H1 (cell line): ENCODE measurements around the gene REPS2. TPM values are rescaled to one million over a fixed set of nuclear protein-coding genes. Genes with fewer than 3 reads are reported as not detected.

Source experiments
- GABPA ChIP-seq: IDR thresholded peaks from 2 replicates; pipeline ENCODE4 v1.6.1; 2011; ENCODE audit warnings: mild to moderate bottlenecking, low read length, moderate library complexity, borderline replicate concordance; ENCODE audit not compliant: insufficient read depth
- JUN ChIP-seq: IDR thresholded peaks from 2 replicates; pipeline ENCODE4 v1.6.1; 2011; ENCODE audit warnings: low read depth, mild to moderate bottlenecking, improper control_type of control experiment, low read length
- MAX ChIP-seq: IDR thresholded peaks from 2 replicates; pipeline ENCODE4 v1.6.1; 2012; ENCODE audit warnings: inconsistent platforms
- RBBP5 ChIP-seq: IDR thresholded peaks from 2 replicates; pipeline ENCODE4 v1.7.1; 2012; ENCODE audit warnings: low read depth, mild to moderate bottlenecking, inconsistent platforms, low read length, moderate library complexity, borderline replicate concordance
- RXRA ChIP-seq: IDR thresholded peaks from 2 replicates; pipeline ENCODE4 v1.6.1; 2011; ENCODE audit warnings: low read depth, mild to moderate bottlenecking, low read length, moderate library complexity; ENCODE audit not compliant: insufficient read depth
- SAP30 ChIP-seq: fragments of 300-600 bp; sonication (generic); IDR thresholded peaks from 2 replicates; pipeline ENCODE4 v1.7.1; 2012; ENCODE audit warnings: low read length, moderate library complexity, mild to moderate bottlenecking, inconsistent platforms; ENCODE audit not compliant: insufficient read depth, insufficient replicate concordance
- ZNF274 ChIP-seq: IDR thresholded peaks from 2 replicates; pipeline ENCODE4 v1.7.0; 2012; ENCODE audit warnings: low read length, borderline replicate concordance; ENCODE audit errors: extremely low read depth
- polyA plus RNA-seq, 7 experiments: library from polyadenylated mRNA; depleted of rRNA in 3 of 7; stranded (reverse) in 5 of 7; unstranded in 2 of 7; fragments of >200 nt in 5 of 7; fragments of 200-250 nt in 2 of 7; gene quantifications; 1 replicate in 5 of 7; 2 replicates in 1 of 7; 4 replicates in 1 of 7; pipeline versions ENCODE4 v1.2.1 to v1.2.3, GENCODE V29; 2011 to 2013; ENCODE audit warnings: missing spikeins in 2 of 7, mixed read lengths in 2 of 7
- total RNA-seq: library from RNA; stranded (reverse); fragmentation: NEBNext Ultra II Directional; extraction: Animal tissue kit (Norgen Biotek cat#: 25700); gene quantifications from 2 replicates; pipeline ENCODE4 v1.2.1, GENCODE V29; 2021
- TF ChIP-seq, protein P1 (sequence below): fragments of 300-600 bp; sonication (generic); IDR thresholded peaks from 2 replicates; pipeline ENCODE4 v1.7.1; 2012; ENCODE audit warnings: low read length, moderate library complexity, mild to moderate bottlenecking, inconsistent platforms; ENCODE audit not compliant: insufficient replicate concordance

REPS2 gene
- total and polyA plus RNA-seq, 2 of the 8 experiments (the other 6 are each of a cell fraction or from before 2014, with no cell fraction given): 0.79 to 4.3 TPM

DNA sequence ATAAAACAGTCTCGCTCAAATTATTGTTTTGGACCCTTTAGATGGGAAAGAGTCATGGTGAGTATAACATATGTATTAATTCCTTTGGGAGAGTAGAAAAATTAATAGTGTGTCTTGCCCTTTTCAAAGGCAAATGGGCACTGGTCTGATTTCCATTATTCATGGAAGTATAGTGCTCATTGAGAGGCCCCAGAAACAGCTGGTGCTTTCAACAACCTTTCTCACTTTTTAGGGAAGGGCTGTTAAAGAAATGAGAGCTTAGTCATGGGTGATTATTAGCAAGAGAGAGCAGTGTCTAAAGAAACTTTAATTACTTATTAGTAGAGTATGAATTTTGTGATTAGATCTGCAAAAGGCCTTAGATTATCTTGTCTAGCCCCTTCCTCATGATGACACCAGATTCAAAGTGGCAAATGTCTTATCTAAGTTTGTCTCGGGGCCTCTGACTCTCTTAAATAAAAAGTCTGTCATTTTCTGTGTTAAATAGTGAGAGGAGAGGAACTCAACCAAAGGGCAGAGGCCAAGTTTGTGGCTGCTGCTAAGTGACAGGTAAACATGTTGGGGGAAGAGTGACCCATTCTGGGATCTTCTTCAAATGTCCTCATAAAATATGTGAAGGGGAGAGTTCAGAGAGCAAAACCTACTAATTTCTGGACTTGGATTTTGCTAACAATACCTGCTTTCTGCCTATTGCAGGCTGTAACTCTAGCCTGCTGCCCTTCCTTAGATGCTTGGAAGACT, 110.6 kb downstream of the REPS2 start (continued):
- TF ChIP-seq, protein P1, sequence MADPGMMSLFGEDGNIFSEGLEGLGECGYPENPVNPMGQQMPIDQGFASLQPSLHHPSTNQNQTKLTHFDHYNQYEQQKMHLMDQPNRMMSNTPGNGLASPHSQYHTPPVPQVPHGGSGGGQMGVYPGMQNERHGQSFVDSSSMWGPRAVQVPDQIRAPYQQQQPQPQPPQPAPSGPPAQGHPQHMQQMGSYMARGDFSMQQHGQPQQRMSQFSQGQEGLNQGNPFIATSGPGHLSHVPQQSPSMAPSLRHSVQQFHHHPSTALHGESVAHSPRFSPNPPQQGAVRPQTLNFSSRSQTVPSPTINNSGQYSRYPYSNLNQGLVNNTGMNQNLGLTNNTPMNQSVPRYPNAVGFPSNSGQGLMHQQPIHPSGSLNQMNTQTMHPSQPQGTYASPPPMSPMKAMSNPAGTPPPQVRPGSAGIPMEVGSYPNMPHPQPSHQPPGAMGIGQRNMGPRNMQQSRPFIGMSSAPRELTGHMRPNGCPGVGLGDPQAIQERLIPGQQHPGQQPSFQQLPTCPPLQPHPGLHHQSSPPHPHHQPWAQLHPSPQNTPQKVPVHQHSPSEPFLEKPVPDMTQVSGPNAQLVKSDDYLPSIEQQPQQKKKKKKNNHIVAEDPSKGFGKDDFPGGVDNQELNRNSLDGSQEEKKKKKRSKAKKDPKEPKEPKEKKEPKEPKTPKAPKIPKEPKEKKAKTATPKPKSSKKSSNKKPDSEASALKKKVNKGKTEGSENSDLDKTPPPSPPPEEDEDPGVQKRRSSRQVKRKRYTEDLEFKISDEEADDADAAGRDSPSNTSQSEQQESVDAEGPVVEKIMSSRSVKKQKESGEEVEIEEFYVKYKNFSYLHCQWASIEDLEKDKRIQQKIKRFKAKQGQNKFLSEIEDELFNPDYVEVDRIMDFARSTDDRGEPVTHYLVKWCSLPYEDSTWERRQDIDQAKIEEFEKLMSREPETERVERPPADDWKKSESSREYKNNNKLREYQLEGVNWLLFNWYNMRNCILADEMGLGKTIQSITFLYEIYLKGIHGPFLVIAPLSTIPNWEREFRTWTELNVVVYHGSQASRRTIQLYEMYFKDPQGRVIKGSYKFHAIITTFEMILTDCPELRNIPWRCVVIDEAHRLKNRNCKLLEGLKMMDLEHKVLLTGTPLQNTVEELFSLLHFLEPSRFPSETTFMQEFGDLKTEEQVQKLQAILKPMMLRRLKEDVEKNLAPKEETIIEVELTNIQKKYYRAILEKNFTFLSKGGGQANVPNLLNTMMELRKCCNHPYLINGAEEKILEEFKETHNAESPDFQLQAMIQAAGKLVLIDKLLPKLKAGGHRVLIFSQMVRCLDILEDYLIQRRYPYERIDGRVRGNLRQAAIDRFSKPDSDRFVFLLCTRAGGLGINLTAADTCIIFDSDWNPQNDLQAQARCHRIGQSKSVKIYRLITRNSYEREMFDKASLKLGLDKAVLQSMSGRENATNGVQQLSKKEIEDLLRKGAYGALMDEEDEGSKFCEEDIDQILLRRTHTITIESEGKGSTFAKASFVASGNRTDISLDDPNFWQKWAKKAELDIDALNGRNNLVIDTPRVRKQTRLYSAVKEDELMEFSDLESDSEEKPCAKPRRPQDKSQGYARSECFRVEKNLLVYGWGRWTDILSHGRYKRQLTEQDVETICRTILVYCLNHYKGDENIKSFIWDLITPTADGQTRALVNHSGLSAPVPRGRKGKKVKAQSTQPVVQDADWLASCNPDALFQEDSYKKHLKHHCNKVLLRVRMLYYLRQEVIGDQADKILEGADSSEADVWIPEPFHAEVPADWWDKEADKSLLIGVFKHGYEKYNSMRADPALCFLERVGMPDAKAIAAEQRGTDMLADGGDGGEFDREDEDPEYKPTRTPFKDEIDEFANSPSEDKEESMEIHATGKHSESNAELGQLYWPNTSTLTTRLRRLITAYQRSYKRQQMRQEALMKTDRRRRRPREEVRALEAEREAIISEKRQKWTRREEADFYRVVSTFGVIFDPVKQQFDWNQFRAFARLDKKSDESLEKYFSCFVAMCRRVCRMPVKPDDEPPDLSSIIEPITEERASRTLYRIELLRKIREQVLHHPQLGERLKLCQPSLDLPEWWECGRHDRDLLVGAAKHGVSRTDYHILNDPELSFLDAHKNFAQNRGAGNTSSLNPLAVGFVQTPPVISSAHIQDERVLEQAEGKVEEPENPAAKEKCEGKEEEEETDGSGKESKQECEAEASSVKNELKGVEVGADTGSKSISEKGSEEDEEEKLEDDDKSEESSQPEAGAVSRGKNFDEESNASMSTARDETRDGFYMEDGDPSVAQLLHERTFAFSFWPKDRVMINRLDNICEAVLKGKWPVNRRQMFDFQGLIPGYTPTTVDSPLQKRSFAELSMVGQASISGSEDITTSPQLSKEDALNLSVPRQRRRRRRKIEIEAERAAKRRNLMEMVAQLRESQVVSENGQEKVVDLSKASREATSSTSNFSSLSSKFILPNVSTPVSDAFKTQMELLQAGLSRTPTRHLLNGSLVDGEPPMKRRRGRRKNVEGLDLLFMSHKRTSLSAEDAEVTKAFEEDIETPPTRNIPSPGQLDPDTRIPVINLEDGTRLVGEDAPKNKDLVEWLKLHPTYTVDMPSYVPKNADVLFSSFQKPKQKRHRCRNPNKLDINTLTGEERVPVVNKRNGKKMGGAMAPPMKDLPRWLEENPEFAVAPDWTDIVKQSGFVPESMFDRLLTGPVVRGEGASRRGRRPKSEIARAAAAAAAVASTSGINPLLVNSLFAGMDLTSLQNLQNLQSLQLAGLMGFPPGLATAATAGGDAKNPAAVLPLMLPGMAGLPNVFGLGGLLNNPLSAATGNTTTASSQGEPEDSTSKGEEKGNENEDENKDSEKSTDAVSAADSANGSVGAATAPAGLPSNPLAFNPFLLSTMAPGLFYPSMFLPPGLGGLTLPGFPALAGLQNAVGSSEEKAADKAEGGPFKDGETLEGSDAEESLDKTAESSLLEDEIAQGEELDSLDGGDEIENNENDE: no peak
- TF ChIP-seq JUN (no peak), MAX (no peak), SAP30 (no peak), GABPA (no peak), ZNF274 (no peak), RBBP5 (no peak), RXRA (no peak)
